Skin of body (tissue), 2 donors: ENCODE measurements around the gene SRSF3. TPM values are rescaled to one million over a fixed set of nuclear protein-coding genes. Genes with fewer than 3 reads are reported as not detected.
"Not testable (repeated sequence)": the region's sequence is repeated elsewhere in the genome, so short reads cannot be mapped to it uniquely, and the experiment has no call there.

Experiments
- DNase-seq: peaks from one replicate; lab custom pipeline; 2025; lab: John Stamatoyannopoulos, UW
- total RNA-seq: library from RNA; depleted of rRNA; stranded (reverse); fragments of >200 nt; gene quantifications from one replicate; pipeline ENCODE4 v1.2.3, GENCODE V29; 2014

SRSF3 gene
- 147 TPM for total RNA-seq

DNA sequence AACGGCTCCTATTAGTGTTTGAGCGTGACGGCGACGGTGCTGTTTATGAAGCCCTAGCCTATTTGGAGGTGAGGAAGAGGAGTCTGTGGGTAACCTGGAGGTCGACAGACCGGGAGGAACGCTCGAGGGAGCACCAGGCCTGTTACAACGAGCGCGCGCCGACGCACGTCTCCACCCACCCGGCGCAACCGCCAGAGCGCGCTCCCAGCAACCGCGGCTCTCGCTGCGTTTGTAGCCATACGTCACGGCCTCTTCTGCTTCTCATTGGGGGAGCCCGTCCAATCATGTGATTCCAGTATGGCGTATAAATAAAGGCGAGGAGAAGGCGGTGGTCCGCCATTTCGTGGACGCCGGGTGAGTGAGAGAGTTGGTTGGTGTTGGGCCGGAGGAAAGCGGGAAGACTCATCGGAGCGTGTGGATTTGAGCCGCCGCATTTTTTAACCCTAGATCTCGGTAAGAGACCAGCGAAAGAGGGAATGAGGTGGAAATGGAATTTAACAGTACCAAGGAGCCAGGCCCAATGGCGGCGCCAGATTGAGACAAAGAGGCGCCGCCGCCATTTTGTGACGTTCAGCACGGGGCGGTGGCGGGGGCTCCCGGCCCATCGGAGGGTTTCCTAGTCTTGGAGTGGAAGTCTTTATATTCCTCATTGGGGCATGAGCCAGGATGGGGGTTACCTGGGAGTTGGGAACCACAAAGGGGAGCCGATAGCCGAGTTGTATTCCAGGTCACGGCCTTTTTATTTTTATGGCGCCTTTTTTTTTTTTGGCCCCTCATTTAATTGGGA is at the start of gene SRSF3:
TSS of gene SRSF3 (plus strand) at position 334 of the 787 bp plus-strand sequence. CDS start 2,401 bp downstream, outside the sequence.
- DNase-seq: peak; percentile 97

GRCh38 chr6:36545767-36546307 is 48.3 kb upstream of the SRSF3 start:
- no peak for DNase-seq

GRCh38 chr6:36546308-36546919 is 47.7 kb upstream of the SRSF3 start:
- peak; percentile 35 for DNase-seq

DNA sequence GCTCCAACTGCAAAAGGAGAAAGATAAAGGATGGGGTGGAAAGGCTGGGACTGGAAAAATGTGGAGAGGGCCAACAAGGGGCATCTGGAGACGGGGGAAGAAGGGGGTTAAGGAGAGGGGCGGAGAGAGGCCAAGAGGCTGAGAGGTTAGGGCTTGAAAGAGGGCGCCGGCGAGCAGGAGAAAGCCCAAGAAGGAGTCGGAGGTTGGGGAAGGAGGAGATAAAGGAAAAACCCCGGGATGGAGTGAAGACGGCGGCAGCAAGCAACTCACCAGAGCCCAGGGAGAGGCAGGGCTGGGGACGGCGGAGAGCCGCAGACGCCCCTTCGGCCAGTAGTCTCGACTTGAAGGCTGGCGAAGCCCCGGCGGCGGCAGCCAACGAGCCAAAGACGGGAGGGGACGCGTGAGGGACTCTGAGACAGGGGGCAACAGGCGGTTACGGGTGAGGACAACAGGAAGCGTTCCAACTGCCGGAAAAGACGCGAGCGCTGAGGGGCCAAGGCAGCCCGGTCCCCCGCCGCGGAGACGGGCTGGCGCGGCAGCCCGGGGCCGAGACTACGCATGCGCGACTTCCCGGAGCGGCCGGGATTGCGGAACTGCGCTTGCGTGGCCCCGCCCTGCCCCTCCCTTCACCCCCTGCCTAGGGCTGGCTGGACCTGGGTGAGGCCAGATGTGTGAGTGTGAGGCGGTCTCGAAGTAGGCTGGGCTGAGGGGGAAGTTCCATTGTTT is 47.1 kb upstream of the SRSF3 start, which contains the start of gene STK38:
TSS of gene STK38 (minus strand) at position 560 of the 726 bp plus-strand sequence. CDS start 7,277 bp downstream, outside the sequence.
- peak; percentile 84 for DNase-seq

- no peak for DNase-seq
Measured at GRCh38 chr6:36547646-36548400, 46.3 kb upstream of the SRSF3 start.

GRCh38 chr6:36548401-36548743 is 45.8 kb upstream of the SRSF3 start:
- DNase-seq: no peak

DNA sequence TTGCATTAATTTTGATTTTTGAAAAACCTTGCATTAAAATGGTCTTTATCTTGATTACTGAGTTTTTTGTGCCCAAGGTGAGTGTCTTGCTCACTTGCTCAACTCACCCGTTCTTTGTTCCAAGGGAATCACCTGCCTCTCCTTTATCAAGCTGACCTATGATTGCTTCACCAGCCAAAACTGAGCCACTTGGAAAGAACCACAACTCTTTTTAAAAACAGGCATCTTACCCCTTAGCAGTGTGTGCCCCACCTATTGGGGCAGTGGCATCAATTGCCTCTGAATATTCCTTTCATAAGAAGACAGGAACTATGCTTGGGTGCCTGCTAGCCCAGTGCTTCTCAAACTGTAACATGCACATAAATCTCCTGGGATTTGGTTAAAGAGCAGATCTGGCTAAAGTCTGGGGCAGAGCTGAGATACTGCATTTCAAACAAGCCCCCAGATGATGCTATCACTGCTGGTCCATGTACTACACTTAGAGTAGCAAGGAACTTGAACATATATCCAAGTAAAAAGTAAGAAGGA is 43.6 kb upstream of the SRSF3 start:
- no peak for DNase-seq

DNA sequence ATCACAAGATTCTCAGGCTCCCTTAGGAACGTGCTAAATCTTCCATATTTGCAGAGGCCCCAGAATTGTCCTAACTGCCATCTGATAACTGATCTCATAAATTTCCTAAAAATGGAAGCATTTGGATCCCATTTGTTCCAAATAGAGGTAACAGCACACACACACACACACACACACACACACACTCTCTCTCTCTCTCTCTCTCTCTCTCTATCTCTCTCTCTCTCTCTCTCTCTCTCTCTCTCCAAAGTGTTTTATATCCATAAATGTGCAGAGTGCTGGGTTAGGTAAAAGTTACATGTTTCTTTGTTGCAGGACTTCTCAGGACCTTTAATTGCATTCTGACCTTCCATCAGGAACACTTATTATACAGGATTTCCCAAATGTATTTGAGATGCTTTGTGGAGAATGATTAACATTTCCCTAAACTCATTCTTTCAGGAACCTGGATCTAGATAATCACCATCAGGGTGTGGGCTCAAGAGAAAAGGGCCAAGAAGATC is 38.4 kb upstream of the SRSF3 start:
- DNase-seq: no peak

- DNase-seq: no peak
Measured at GRCh38 chr6:36556281-36556680, 37.9 kb upstream of the SRSF3 start.

GRCh38 chr6:36559011-36559793 is 35.0 kb upstream of the SRSF3 start:
- no peak for DNase-seq

GRCh38 chr6:36560822-36561221 is 33.3 kb upstream of the SRSF3 start:
- DNase-seq: no peak

DNA sequence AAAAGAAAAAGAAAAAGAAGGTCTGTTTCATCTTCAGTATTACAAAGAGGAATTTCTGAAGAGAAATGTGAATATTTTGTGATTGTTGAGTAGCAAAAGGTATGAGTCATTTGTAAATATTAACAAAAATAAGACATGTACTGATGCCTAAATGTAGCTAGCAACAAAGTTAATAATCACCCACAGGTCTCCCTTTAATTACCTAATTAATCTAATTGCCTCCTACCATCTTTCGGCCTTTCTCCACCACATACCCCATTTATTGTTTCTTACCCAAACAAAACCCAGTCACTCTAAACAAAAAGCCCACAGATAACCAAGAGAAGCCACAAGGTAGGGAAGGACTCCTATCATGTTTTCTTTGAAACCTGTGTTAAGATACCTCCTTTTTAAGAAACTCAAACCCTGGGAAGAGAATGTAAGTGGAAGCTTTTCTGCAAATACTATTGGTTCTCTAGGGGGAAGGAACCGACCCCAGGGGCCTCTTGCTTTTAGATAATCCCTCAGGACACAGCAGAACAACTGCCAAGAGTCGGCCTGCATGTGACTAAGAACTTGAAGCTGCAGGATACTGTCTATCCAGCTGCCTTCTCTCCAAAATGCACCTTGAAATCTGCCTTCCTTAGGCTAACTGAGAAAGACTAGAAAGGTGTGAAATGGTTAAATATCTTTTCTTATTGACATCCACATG is 30.8 kb upstream of the SRSF3 start:
- no peak for DNase-seq

DNA sequence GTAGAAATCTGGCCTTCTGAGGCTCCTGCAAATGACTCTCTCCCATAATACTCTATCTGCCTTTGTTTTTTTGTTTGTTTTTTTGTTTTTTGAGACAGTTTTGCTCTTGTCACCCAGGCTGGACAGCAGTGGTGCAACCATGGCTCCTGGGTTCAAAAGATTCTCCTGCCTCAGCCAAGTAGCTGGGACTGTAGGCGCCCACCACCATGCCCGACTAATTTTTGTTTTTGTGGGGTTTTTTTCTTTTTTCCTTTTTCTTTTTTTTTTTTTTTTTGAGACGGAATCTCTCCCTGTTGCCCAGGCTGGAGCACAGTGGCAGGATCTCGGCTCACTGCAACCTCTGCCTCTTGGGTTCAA is 30.3 kb upstream of the SRSF3 start:
- no peak for DNase-seq

GRCh38 chr6:36566418-36566905 is 27.7 kb upstream of the SRSF3 start:
- no peak for DNase-seq

GRCh38 chr6:36570264-36570663 is 23.9 kb upstream of the SRSF3 start:
- no peak for DNase-seq

GRCh38 chr6:36571122-36572043 is 22.8 kb upstream of the SRSF3 start:
- no peak for DNase-seq

DNA sequence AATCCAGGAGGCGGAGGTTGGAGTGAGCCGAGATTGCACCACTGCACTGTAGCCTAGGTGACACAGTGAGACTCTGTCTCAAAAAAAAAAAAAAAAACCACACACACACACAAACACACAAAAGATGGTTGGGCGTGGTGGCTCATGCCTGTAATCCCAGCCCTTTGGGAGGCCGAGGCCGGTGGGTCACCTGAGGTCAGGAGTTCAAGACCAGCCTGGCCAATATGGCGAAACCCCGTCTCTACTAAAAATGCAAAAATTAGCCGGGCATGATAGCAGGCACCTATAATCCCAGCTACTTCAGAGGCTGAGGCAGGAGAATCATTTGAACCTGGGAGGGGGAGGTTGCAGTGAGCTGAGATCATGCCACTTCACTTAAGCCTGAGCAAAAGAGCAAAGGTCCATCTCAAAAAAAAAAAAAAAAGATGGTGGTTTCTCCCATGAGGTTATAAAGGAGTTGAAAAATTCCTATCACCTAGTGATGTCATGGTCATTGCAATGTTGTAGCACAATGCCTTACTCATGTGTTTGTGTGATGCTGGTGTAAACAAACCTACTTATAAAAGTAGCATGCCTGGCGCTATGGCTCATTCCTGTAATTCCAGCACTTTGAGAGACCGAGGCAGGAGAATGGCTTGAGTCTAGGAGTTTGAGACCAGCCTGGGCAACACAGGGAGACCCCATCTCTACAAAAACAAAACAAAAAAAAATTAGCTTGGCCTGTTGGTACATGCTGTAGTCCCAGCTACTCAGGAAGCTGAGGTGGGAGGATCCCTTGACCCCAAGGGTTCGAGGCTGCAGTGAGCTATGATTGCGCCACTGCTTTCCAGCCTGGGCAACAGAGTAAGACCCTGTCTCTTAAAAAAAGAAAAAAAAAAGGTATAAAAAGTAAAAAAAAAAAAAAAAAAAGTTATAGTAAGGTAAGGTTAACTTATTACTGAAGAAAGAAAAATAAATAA is 21.5 kb upstream of the SRSF3 start:
- not testable (repeated sequence) for DNase-seq
